ENCODE results near the gene ENAM. TPM values are rescaled to one million over a fixed set of nuclear protein-coding genes. Genes with fewer than 3 reads are reported as not detected.
"Not testable (repeated sequence)": the region's sequence is repeated elsewhere in the genome, so short reads cannot be mapped to it uniquely, and the experiment has no call there.

The ENAM gene
- total RNA-seq, 4 donors from 2014 or later, result not detected

- Histone ChIP-seq H3K36me3 (peaks cover 7% of the 10 kb centered on the region), H3K27ac (peak within 1 kb of the TSS; percentile 90), H3K4me3 (peak within 1 kb of the TSS; percentile 92), H3K4me1 (peaks cover 38% of the 10 kb centered on the region), H3K27me3 (no peaks in the 10 kb centered on the region), H3K9me3 (no peaks in the 10 kb centered on the region)
- TF ChIP-seq EP300 (IDR thresholded peaks at IDR 0.05) (no peak), POLR2AphosphoS5 (IDR thresholded peaks at IDR 0.05) (peak in 2 of 3 donors; percentile 90 to 97), POLR2A (IDR thresholded peaks at IDR 0.05) (peak in 1 of 2 donors; percentile 46)
- TF ChIP-seq, protein P1, sequence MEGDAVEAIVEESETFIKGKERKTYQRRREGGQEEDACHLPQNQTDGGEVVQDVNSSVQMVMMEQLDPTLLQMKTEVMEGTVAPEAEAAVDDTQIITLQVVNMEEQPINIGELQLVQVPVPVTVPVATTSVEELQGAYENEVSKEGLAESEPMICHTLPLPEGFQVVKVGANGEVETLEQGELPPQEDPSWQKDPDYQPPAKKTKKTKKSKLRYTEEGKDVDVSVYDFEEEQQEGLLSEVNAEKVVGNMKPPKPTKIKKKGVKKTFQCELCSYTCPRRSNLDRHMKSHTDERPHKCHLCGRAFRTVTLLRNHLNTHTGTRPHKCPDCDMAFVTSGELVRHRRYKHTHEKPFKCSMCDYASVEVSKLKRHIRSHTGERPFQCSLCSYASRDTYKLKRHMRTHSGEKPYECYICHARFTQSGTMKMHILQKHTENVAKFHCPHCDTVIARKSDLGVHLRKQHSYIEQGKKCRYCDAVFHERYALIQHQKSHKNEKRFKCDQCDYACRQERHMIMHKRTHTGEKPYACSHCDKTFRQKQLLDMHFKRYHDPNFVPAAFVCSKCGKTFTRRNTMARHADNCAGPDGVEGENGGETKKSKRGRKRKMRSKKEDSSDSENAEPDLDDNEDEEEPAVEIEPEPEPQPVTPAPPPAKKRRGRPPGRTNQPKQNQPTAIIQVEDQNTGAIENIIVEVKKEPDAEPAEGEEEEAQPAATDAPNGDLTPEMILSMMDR (IDR thresholded peaks at IDR 0.05), result peak; percentile 70 to 97
- DNase-seq (ENCODE audit: low spot score in 2 of 2), result peak; percentile 94 to 97
- WGBS, result 0% methylated on average over 64 of the region's 70 CpGs
These were observed 59.6 kb downstream of the ENAM start, which contains the start of gene UTP3 for GRCh38 chr4:70687821-70688794. TSS of gene UTP3 (plus strand) at chr4:70688532. CDS start at chr4:70688678, 146 bp downstream.

DNA sequence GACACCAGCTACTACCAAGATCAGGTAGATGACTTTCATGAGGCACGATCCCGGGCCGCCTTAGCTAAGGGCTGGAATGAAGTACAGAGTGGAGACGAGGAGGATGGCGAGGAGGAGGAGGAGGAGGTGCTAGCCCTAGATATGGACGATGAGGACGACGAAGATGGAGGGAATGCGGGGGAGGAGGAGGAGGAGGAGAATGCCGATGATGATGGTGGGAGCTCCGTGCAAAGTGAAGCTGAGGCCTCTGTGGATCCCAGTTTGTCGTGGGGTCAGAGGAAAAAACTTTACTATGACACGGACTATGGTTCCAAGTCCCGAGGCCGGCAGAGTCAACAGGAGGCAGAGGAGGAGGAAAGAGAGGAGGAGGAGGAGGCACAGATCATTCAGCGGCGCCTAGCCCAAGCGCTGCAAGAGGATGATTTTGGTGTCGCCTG is 60.3 kb downstream of the ENAM start:
- WGBS, result 2% methylated on average over 19 of the region's 19 CpGs
- Histone ChIP-seq H3K36me3 (peaks cover 10% of the 10 kb centered on the region), H3K27ac (peak overlapping the region; percentile 90), H3K4me1 (peaks cover 38% of the 10 kb centered on the region), H3K27me3 (no peaks in the 10 kb centered on the region), H3K9me3 (no peaks in the 10 kb centered on the region), H3K4me3 (peak overlapping the region; percentile 92)
- DNase-seq (ENCODE audit: low spot score in 2 of 2), result peak in 1 of 2 donors; percentile 69
- TF ChIP-seq POLR2AphosphoS5 (IDR thresholded peaks at IDR 0.05) (no peak), EP300 (IDR thresholded peaks at IDR 0.05) (no peak), POLR2A (IDR thresholded peaks at IDR 0.05) (no peak)
- TF ChIP-seq, protein P1 (IDR thresholded peaks at IDR 0.05), result no peak

- no peak overlapping the region for H3K4me3 ChIP-seq
- H3K4me1 ChIP-seq, result peaks cover 38% of the 10 kb centered on the region
- no peaks in the 10 kb centered on the region for H3K27me3 ChIP-seq
- TF ChIP-seq EP300 (IDR thresholded peaks at IDR 0.05) (no peak), POLR2A (IDR thresholded peaks at IDR 0.05) (no peak), POLR2AphosphoS5 (IDR thresholded peaks at IDR 0.05) (no peak)
- TF ChIP-seq, protein P1 (IDR thresholded peaks at IDR 0.05), result no peak
- no peaks in the 10 kb centered on the region for H3K9me3 ChIP-seq
- 85% methylated on average over 1 of the region's 1 CpG for WGBS
- H3K27ac ChIP-seq, result no peak overlapping the region
- DNase-seq (ENCODE audit: low spot score in 2 of 2), result no peak
- peaks cover 10% of the 10 kb centered on the region for H3K36me3 ChIP-seq
These were observed 63.1 kb downstream of the ENAM start for GRCh38 chr4:70691661-70692060.

GRCh38 chr4:70694633-70695032 is 66.1 kb downstream of the ENAM start:
- peaks cover 23% of the 10 kb centered on the region for H3K4me1 ChIP-seq
- 93% methylated on average over 7 of the region's 7 CpGs for WGBS
- H3K27me3 ChIP-seq; H3K9me3 ChIP-seq; DNase-seq (ENCODE audit: low spot score in 2 of 2); H3K27ac ChIP-seq; H3K36me3 ChIP-seq; H3K4me3 ChIP-seq: not testable (repeated sequence)

Other genes starting within 250 kb of the ENAM start
- not detected for gene SMR3B, start 245.6 kb upstream of the ENAM start, total RNA-seq
- gene OPRPN, start 230.8 kb upstream of the ENAM start, total RNA-seq, result not detected
- 1 to 10 TPM in 3 of 4 donors, under 1 TPM in 1; 0.86 to 6.8 (median 1.7) TPM for gene MUC7, start 156.5 kb upstream of the ENAM start, total RNA-seq
- under 1 TPM in 2 of 4 donors, not detected in 2; 0.79 to 0.83 TPM for gene AMTN, start 110.2 kb upstream of the ENAM start, total RNA-seq
- under 1 TPM in 2 of 4 donors, not detected in 2; 0.42 to 0.68 TPM for gene AMBN, start 36.5 kb upstream of the ENAM start, total RNA-seq
- 1 to 10 TPM in 2 of 4 donors, under 1 TPM in 1, not detected in 1; 0.68 to 8.4 (median 1.4) TPM for gene JCHAIN, start 37.8 kb downstream of the ENAM start, total RNA-seq
- gene UTP3, start 59.8 kb downstream of the ENAM start, total RNA-seq, result 10 to 100 TPM; 19.2 to 27.6 (median 22.6) TPM
- gene RUFY3, start 93.2 kb downstream of the ENAM start, total RNA-seq, result 100 to 1,000 TPM in 1 of 4 donors, 10 to 100 TPM in 3; 53.2 to 155 (median 68.1) TPM
- 10 to 100 TPM; 37.5 to 54.2 (median 46.7) TPM for gene GRSF1, start 211.1 kb downstream of the ENAM start, total RNA-seq